ENCODE results near the gene KRT71.

DNA sequence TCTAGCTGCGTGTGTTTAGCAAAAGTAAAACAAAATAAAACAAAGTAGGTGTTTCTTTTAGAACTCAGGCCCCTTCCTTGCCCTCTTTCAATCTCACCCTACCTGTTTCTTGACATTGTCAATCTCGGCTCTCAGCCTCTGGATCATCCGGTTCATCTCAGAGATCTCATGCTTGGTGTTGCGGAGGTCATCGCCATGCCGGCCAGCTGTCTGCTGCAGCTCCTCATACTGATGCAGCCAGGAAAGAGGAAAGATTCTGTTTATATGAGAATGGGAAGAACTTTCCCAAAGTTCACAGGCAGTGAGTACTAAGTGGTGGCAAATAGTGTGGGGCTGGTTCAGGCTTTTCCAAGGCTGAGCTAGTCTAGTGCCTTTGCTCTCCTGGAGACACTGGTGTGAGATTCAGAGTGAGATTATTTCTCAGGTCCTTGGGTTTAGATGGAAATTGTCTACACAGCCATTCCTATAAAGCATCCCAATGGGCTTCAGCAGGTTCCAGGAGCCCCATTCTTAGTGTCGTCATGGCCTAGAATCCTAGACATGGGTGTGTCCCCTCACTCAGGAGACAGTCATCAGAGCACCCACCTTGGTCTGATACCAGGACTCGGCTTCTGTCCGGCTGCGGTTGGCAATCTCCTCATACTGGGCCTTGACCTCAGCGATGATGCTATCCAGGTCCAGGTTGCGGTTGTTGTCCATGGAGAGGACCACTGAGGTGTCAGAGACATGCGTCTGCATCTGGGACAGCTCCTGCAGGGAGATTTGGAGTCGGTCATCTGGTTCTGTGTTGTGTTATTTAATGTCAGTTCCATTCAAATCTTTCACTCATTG, 35.7 kb downstream of the KRT71 start:
- TF ChIP-seq CTCF (IDR thresholded peaks at IDR 0.05; ENCODE audit: low read length) (no peak), EZH2 (IDR thresholded peaks at IDR 0.05; ENCODE audit: borderline replicate concordance, low read length) (no peak)

All from OCI-LY1 (cell line).